Measurements from ENCODE around the gene KLF4. TPM values are rescaled to one million over a fixed set of nuclear protein-coding genes. Genes with fewer than 3 reads are reported as not detected.
"Not testable (repeated sequence)": the region's sequence is repeated elsewhere in the genome, so short reads cannot be mapped to it uniquely, and the experiment has no call there.

The KLF4 gene
- total and polyA plus RNA-seq, 2 of the 13 experiments (the other 11 are each of a cell fraction or from before 2014, with no cell fraction given) = 0.20 to 0.37 TPM

- not testable (repeated sequence) for ATAC-seq; H3K79me2 ChIP-seq (ENCODE audit: insufficient read depth, low read length); BruUV-seq (replicated peaks)
Measured at GRCh38 chr9:107490606-107490970, 1.0 kb upstream of the KLF4 start.

GRCh38 chr9:107489144-107489673, 360 bp downstream of the KLF4 start:
- BruUV-seq (replicated peaks) = no TSS peak
- ChIA-PET CTCF (ENCODE audit: low intra/inter-chr PET ratio, low total read pairs) (no interaction called here), POLR2A (interaction anchor here (1.0 to 1.1 kb wide), 2 partner anchors 15 to 58 kb away, joined by 3 to 6 read pairs; no protein-coding TSS in a partner anchor)
- Histone ChIP-seq H3K9me3 (ENCODE audit: low read length) (no peaks in the 10 kb centered on the region), H3K36me3 (replicated peaks in 1 of 2; ENCODE audit: control insufficient read depth in 1 of 2, insufficient read depth in 2 of 2, low read length in 2 of 2) (no peaks in the 10 kb centered on the region), H4K20me1 (ENCODE audit: insufficient read depth, low read length) (no peaks in the 10 kb centered on the region), H3K9ac (ENCODE audit: insufficient read depth, low read depth, low read length) (peak overlapping the region; percentile 39; the same call in 1 of the 2 replicates), H3K27me3 (ENCODE audit: control insufficient read depth in 1 of 2, insufficient read depth in 2 of 2, low read length in 2 of 2) (peaks cover 0 to 41% of the 10 kb centered on the region in 2 experiments; a peak in 3 of 5 replicates), H3K27ac (ENCODE audit: extremely low read length, insufficient read depth, low read length) (no peak overlapping the region), H2AFZ (ENCODE audit: low read length) (no peak overlapping the region), H3K4me1 (ENCODE audit: insufficient read depth, low read length) (peaks cover 16% of the 10 kb centered on the region), H3K4me3 (replicated peaks in 1 of 3; ENCODE audit: insufficient read depth in 1 of 3, low read depth in 2 of 3, low read length in 3 of 3) (peak overlapping the region; percentile 40 to 57 (median 41); a peak in 5 of 6 replicates), H3K4me2 (ENCODE audit: low read depth, low read length) (peak overlapping the region; percentile 53), H3K79me2 (ENCODE audit: insufficient read depth, low read length) (no peaks in the 10 kb centered on the region)
- intact Hi-C loops (cut with micrococcal nuclease; ENCODE audit: unreplicated experiment) (loop anchor here (2.0 to 10.0 kb wide), 3 partner anchors 16 to 926 kb away; no protein-coding TSS in a partner anchor), in situ Hi-C loops (cut with HindIII; ENCODE audit: extremely low pct_ligation_motif_present, low pct_unique_long_range_greater_than_20kb) (loop anchor here (25.0 kb wide), 2 partner anchors 1073 to 1323 kb away; no protein-coding TSS in a partner anchor)
- DNase-seq (ENCODE audit: low spot score) (no peak), FAIRE-seq (no peak), ATAC-seq (peak; percentile 51)
- no peak for TF ChIP-seq GFI1 (CRISPR knock-in tag; IDR thresholded peaks at IDR 0.05; ENCODE audit: borderline replicate concordance)
- no peak for TF ChIP-seq ZFY (CRISPR knock-in tag; IDR thresholded peaks at IDR 0.05)
- TF ChIP-seq AHDC1 (CRISPR knock-in tag; IDR thresholded peaks at IDR 0.05; ENCODE audit: borderline replicate concordance) = no peak
- TF ChIP-seq ZBTB8A (CRISPR knock-in tag; IDR thresholded peaks at IDR 0.05; ENCODE audit: borderline replicate concordance, low read depth) = no peak
- no peak for TF ChIP-seq RFXAP (CRISPR knock-in tag; IDR thresholded peaks at IDR 0.05; ENCODE audit: borderline replicate concordance)
- 0 out of 2 replicates have a peak, but pooled peaks have one; percentile 57 for TF ChIP-seq CBX2 (IDR thresholded peaks at IDR 0.05; ENCODE audit: low read depth, low read length)
- no peak for TF ChIP-seq CBX2 (CRISPR knock-in tag; IDR thresholded peaks at IDR 0.05; ENCODE audit: low read depth)
- 0 out of 2 replicates have a peak, but pooled peaks have one; percentile 57 for TF ChIP-seq EZH2 (conservative IDR thresholded peaks at IDR 0.05; ENCODE audit: low read depth, low read length)
- TF ChIP-seq JUN (CRISPR knock-in tag; IDR thresholded peaks at IDR 0.05) = no peak
- TF ChIP-seq TAF1 (CRISPR knock-in tag; IDR thresholded peaks at IDR 0.05) = no peak
- WGBS (ENCODE audit: low lambda C conversion rate) = 6% methylated on average over 8 of the region's 46 CpGs

More at GRCh38 chr9:107490606-107490970, 1.0 kb upstream of the KLF4 start:
- Histone ChIP-seq H3K4me2 (ENCODE audit: low read depth, low read length) (peak overlapping the region; percentile 65; the same call in 1 of the 2 replicates), H3K4me3 (replicated peaks in 1 of 3; ENCODE audit: insufficient read depth in 1 of 3, low read depth in 2 of 3, low read length in 3 of 3) (peak overlapping the region in 1 of 3 experiments; percentile 64; a peak in 1 of 6 replicates), H3K4me1 (ENCODE audit: insufficient read depth, low read length) (peaks cover 16% of the 10 kb centered on the region), H3K27me3 (ENCODE audit: control insufficient read depth in 1 of 2, insufficient read depth in 2 of 2, low read length in 2 of 2) (peaks cover 0 to 55% of the 10 kb centered on the region in 2 experiments; a peak in 3 of 5 replicates)
- CTCF ChIA-PET (ENCODE audit: low intra/inter-chr PET ratio, low total read pairs); H2AFZ ChIP-seq (ENCODE audit: low read length); H3K27ac ChIP-seq (ENCODE audit: extremely low read length, insufficient read depth, low read length); H4K20me1 ChIP-seq (ENCODE audit: insufficient read depth, low read length); H3K9me3 ChIP-seq (ENCODE audit: low read length); POLR2A ChIA-PET; H3K36me3 ChIP-seq (replicated peaks in 1 of 2; ENCODE audit: control insufficient read depth in 1 of 2, insufficient read depth in 2 of 2, low read length in 2 of 2); intact Hi-C loops (cut with micrococcal nuclease; ENCODE audit: unreplicated experiment); DNase-seq (ENCODE audit: low spot score); FAIRE-seq; H3K9ac ChIP-seq (ENCODE audit: insufficient read depth, low read depth, low read length): not testable (repeated sequence)
- in situ Hi-C loops (cut with HindIII; ENCODE audit: extremely low pct_ligation_motif_present, low pct_unique_long_range_greater_than_20kb) = loop anchor here (25.0 kb wide), 2 partner anchors 1072 to 1322 kb away; no protein-coding TSS in a partner anchor
- 0 out of 2 replicates have a peak, but pooled peaks have one; percentile 4 for TF ChIP-seq ZNF672 (CRISPR knock-in tag; IDR thresholded peaks at IDR 0.05)
- 53% methylated on average over 23 of the region's 23 CpGs for WGBS (ENCODE audit: low lambda C conversion rate)

Data from HepG2 (cell line).